NB4 (cell line): ENCODE results near the gene KRTAP10-1.

Experiments
- TF ChIP-seq, protein P1 (sequence below): IDR thresholded peaks from 2 replicates; pipeline ENCODE4 v1.6.1; 2011; ENCODE audit warnings: low read depth, low read length
- TF ChIP-seq, protein P2 (sequence below): IDR thresholded peaks from one replicate; pipeline ENCODE4 v1.5.1; 2012; ENCODE audit warnings: low read depth, low read length

DNA sequence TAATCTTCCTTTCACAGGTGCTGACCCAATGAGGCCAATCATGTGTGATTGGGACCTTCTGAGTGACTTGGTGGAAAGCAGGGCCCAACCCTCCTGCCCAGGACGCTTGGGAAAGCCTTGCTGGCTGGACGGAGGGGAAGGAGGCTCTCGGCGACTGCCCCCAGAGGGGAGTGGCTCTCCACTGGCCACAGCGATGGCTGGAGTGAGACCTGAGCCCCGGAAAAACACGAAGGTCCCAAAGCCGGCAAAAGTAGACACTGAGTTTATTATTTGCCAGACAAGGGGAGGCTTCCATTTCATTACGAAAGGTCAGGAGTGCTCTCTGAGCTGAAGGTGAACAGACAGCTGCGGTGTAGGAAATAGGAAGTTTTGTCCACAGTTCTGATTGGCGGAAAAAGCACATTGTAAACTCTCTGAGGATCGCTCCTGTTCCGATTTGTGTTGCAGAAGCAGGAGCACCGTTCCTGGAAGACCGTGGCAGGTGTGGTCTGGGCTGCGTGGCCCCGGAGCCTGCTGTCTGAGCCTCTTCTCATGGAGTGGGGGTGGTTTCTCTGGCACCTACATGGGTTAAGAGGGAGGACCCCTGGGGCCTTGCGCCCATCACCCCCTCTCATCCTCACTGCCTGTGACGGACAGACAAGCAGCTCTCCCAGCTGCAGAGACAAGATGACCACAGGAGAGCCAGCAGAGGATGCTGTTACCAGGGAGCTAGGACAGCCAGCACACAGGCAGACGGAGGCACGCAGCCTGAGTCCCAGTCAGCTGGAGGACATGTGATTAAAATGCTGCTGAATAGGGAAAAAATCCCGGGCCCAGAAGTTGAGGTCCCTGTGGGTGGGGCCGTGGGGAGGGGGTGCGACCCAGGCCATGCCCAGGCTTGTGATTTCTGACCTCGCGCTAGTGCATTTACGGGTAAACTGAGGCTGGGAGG is 41.5 kb downstream of the KRTAP10-1 start:
- TF ChIP-seq, protein P1, sequence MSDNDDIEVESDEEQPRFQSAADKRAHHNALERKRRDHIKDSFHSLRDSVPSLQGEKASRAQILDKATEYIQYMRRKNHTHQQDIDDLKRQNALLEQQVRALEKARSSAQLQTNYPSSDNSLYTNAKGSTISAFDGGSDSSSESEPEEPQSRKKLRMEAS: no peak
- TF ChIP-seq, protein P2, sequence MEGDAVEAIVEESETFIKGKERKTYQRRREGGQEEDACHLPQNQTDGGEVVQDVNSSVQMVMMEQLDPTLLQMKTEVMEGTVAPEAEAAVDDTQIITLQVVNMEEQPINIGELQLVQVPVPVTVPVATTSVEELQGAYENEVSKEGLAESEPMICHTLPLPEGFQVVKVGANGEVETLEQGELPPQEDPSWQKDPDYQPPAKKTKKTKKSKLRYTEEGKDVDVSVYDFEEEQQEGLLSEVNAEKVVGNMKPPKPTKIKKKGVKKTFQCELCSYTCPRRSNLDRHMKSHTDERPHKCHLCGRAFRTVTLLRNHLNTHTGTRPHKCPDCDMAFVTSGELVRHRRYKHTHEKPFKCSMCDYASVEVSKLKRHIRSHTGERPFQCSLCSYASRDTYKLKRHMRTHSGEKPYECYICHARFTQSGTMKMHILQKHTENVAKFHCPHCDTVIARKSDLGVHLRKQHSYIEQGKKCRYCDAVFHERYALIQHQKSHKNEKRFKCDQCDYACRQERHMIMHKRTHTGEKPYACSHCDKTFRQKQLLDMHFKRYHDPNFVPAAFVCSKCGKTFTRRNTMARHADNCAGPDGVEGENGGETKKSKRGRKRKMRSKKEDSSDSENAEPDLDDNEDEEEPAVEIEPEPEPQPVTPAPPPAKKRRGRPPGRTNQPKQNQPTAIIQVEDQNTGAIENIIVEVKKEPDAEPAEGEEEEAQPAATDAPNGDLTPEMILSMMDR: no peak
